H1 (cell line): ENCODE results near the gene MPV17L. TPM values are rescaled to one million over a fixed set of nuclear protein-coding genes. Genes with fewer than 3 reads are reported as not detected.
A peak's percentile ranks its signal among the peaks of the same experiment; 100 is the strongest.
"Not testable (repeated sequence)": the region's sequence is repeated elsewhere in the genome, so short reads cannot be mapped to it uniquely, and the experiment has no call there.

Experiments used
- CTCF ChIA-PET: fragments of 300-600 bp; sonication (Branson Sonifier 250); formaldehyde crosslinking; loops from one replicate; lab custom pipeline; 2021; ENCODE audit not compliant: partially characterized antibody; lab: Charles Lee
- POLR2A ChIA-PET: fragments of 300-600 bp; sonication (Branson Sonifier 250); formaldehyde crosslinking; loops from one replicate; lab custom pipeline; 2021; ENCODE audit warnings: inconsistent platforms; ENCODE audit not compliant: partially characterized antibody; lab: Charles Lee
- DNase-seq, 2 experiments: peaks; one replicate each; pipeline versions ENCODE4 v3.0.0 to v3.0.0-alpha.2; 2010 to 2022; ENCODE audit warnings: low spot score in 2 of 2, low read depth in 1 of 2, mixed read lengths in 1 of 2
- FAIRE-seq: peaks from 2 replicates; lab custom pipeline; 2011; peaks lifted over from hg19 to GRCh38; lab: Jason Lieb, UNC
- H2AFZ ChIP-seq: 2 replicates; pipeline ENCODE4 v1.8.1; 2012; ENCODE audit warnings: low read length, inconsistent platforms
- H2AK5ac ChIP-seq: 2 replicates; pipeline ENCODE4 v1.6.1; 2013; ENCODE audit warnings: low read depth, low read length
- H2BK120ac ChIP-seq: replicated peaks from 2 replicates; pipeline ENCODE3; 2013; ENCODE audit warnings: low read depth, low read length, inconsistent platforms
- H2BK12ac ChIP-seq: 2 replicates; pipeline ENCODE4 v1.6.1; 2013; ENCODE audit warnings: low read depth, low read length
- H2BK15ac ChIP-seq: 2 replicates; pipeline ENCODE4 v1.6.1; 2013; ENCODE audit warnings: low read length
- H2BK20ac ChIP-seq: 2 replicates; pipeline ENCODE4 v1.6.1; 2013; ENCODE audit warnings: low read length
- H2BK5ac ChIP-seq: 2 replicates; pipeline ENCODE4 v1.6.1; 2013; ENCODE audit warnings: low read depth, low read length
- H3K14ac ChIP-seq: 2 replicates; pipeline ENCODE4 v1.6.1; 2013; ENCODE audit warnings: inconsistent platforms; ENCODE audit not compliant: insufficient read length
- H3K18ac ChIP-seq: 2 replicates; pipeline ENCODE4 v1.6.1; 2013; ENCODE audit warnings: low read length; ENCODE audit errors: extremely low read depth
- H3K23ac ChIP-seq: 2 replicates; pipeline ENCODE4 v1.6.1; 2013; ENCODE audit warnings: inconsistent platforms; ENCODE audit not compliant: insufficient read length
- H3K23me2 ChIP-seq: 2 replicates; pipeline ENCODE4 v1.6.1; 2013; ENCODE audit warnings: low read depth, low read length
- H3K27ac ChIP-seq: 2 replicates; pipeline ENCODE4 v1.6.1; 2011; ENCODE audit warnings: low read depth, low read length, inconsistent platforms
- H3K27me3 ChIP-seq, 4 experiments: replicated peaks in 1 of 4; 1 replicate in 1 of 4; 2 replicates in 3 of 4; pipeline versions ENCODE4 v1.6.1 to v1.8.1; 2011 to 2013; ENCODE audit warnings: low read length in 3 of 4, mild to moderate bottlenecking in 3 of 4, inconsistent platforms in 2 of 4, mixed read lengths in 2 of 4, moderate library complexity in 1 of 4; ENCODE audit not compliant: control insufficient read depth in 3 of 4, insufficient read depth in 3 of 4; ENCODE audit errors: extremely low read depth in 1 of 4
- H3K36me3 ChIP-seq, 4 experiments: 2 replicates each; pipeline versions ENCODE4 v1.6.1 to v1.8.1; 2011 to 2013; ENCODE audit warnings: mild to moderate bottlenecking in 4 of 4, low read length in 3 of 4, moderate library complexity in 2 of 4, control low read depth in 1 of 4, inconsistent platforms in 1 of 4; ENCODE audit not compliant: insufficient read depth in 4 of 4, control insufficient read depth in 2 of 4
- H3K4ac ChIP-seq: replicated peaks from 2 replicates; pipeline ENCODE3; 2013; ENCODE audit warnings: low read length, low read depth, mixed read lengths, inconsistent platforms; ENCODE audit not compliant: insufficient read length
- H3K4me1 ChIP-seq, 4 experiments: replicated peaks in 1 of 4; 1 replicate in 1 of 4; 2 replicates in 3 of 4; pipeline versions ENCODE4 v1.6.1 to v1.8.1; 2011 to 2013; ENCODE audit warnings: low read length in 3 of 4, inconsistent platforms in 2 of 4, mixed read lengths in 1 of 4; ENCODE audit not compliant: insufficient read depth in 4 of 4, control insufficient read depth in 3 of 4
- H3K4me2 ChIP-seq, 2 experiments: 2 replicates each; pipeline versions ENCODE4 v1.6.1 to v1.8.1; 2011 to 2013; ENCODE audit warnings: low read depth in 2 of 2, low read length in 2 of 2, control low read depth in 1 of 2, inconsistent platforms in 1 of 2, mild to moderate bottlenecking in 1 of 2; ENCODE audit not compliant: insufficient read depth in 1 of 2
- H3K4me3 ChIP-seq, 4 experiments: fragments of 200-600, 300-600 bp in 1 of 4; sonication (generic), shearing (Covaris generic), sonication (Bioruptor Twin) in 1 of 4; 2 replicates each; pipeline versions ENCODE4 v1.5.1 to v1.8.1; 2011 to 2016; ENCODE audit warnings: low read length in 4 of 4, low read depth in 3 of 4, control low read depth in 2 of 4, inconsistent platforms in 2 of 4, mild to moderate bottlenecking in 2 of 4, mixed read lengths in 1 of 4, moderate library complexity in 1 of 4; ENCODE audit not compliant: insufficient read depth in 2 of 4; ENCODE audit errors: extremely low read depth in 1 of 4
- H3K56ac ChIP-seq: replicated peaks from 2 replicates; pipeline ENCODE3; 2013; ENCODE audit warnings: low read depth, mild to moderate bottlenecking, mixed read lengths, low read length, inconsistent platforms; ENCODE audit not compliant: insufficient read length
- H3K79me1 ChIP-seq: 2 replicates; pipeline ENCODE4 v1.6.1; 2013; ENCODE audit warnings: low read depth, low read length, control low read depth
- H3K79me2 ChIP-seq, 2 experiments: 2 replicates each; pipeline versions ENCODE4 v1.6.1 to v1.8.1; 2012 to 2013; ENCODE audit warnings: low read length in 2 of 2, mild to moderate bottlenecking in 2 of 2, inconsistent platforms in 1 of 2; ENCODE audit not compliant: insufficient read depth in 2 of 2, control insufficient read depth in 1 of 2
- H3K9ac ChIP-seq, 4 experiments: replicated peaks in 1 of 4; 1 replicate in 1 of 4; 2 replicates in 3 of 4; pipeline versions ENCODE4 v1.6.1 to v1.8.1; 2011 to 2013; ENCODE audit warnings: low read depth in 3 of 4, low read length in 3 of 4, control low read depth in 2 of 4, mild to moderate bottlenecking in 2 of 4, moderate library complexity in 2 of 4, inconsistent platforms in 1 of 4; ENCODE audit errors: extremely low read depth in 1 of 4
- H3K9me3 ChIP-seq, 2 experiments: 2 replicates each; pipeline versions ENCODE4 v1.6.1 to v1.8.1; 2012 to 2013; ENCODE audit warnings: mild to moderate bottlenecking in 2 of 2, moderate library complexity in 2 of 2, control low read depth in 1 of 2, inconsistent platforms in 1 of 2, low read depth in 1 of 2, low read length in 1 of 2, mixed read lengths in 1 of 2; ENCODE audit not compliant: insufficient read depth in 2 of 2
- H4K20me1 ChIP-seq, 2 experiments: replicated peaks in 1 of 2; 2 replicates each; pipeline versions ENCODE3 to v1.8.1; 2011 to 2013; ENCODE audit warnings: inconsistent platforms in 2 of 2, low read length in 2 of 2, mild to moderate bottlenecking in 1 of 2; ENCODE audit not compliant: insufficient read depth in 2 of 2, control insufficient read depth in 1 of 2
- H4K5ac ChIP-seq: 2 replicates; pipeline ENCODE4 v1.6.1; 2013; ENCODE audit warnings: low read length, low read depth, mixed read lengths, inconsistent platforms; ENCODE audit not compliant: insufficient read length
- H4K8ac ChIP-seq: 2 replicates; pipeline ENCODE4 v1.8.0; 2013; ENCODE audit warnings: mild to moderate bottlenecking, moderate library complexity, low read length, inconsistent platforms; ENCODE audit not compliant: insufficient read depth; ENCODE audit errors: extremely low read depth
- H4K91ac ChIP-seq: replicated peaks from 2 replicates; pipeline ENCODE3; 2013; ENCODE audit warnings: low read length, mixed read lengths, inconsistent platforms; ENCODE audit not compliant: insufficient read length
- BACH1 ChIP-seq: IDR thresholded peaks from 2 replicates; pipeline ENCODE4 v1.6.1; 2012; ENCODE audit warnings: low read length, improper control_type of control experiment
- KDM4A ChIP-seq: IDR thresholded peaks from one replicate; pipeline ENCODE4 v1.7.1; 2012; ENCODE audit warnings: low read depth, mild to moderate bottlenecking, moderate library complexity, low read length, inconsistent platforms; ENCODE audit not compliant: severe bottlenecking
- MAX ChIP-seq: IDR thresholded peaks from 2 replicates; pipeline ENCODE4 v1.6.1; 2012; ENCODE audit warnings: inconsistent platforms
- PHF8 ChIP-seq: fragments of 200-600 bp; sonication (generic); conservative IDR thresholded peaks from 2 replicates; pipeline ENCODE4 v1.7.1; 2012; ENCODE audit warnings: low read depth, mild to moderate bottlenecking, inconsistent platforms, low read length, moderate library complexity
- POLR2A ChIP-seq, 2 experiments: IDR thresholded peaks; 1 replicate in 1 of 2; 2 replicates in 1 of 2; pipeline ENCODE4 v1.6.1; 2011; ENCODE audit warnings: low read depth in 2 of 2, low read length in 2 of 2, mild to moderate bottlenecking in 2 of 2; ENCODE audit errors: control extremely low read depth in 1 of 2
- POLR2AphosphoS5 ChIP-seq: IDR thresholded peaks from 2 replicates; pipeline ENCODE4 v1.6.1; 2011; ENCODE audit warnings: low read depth, low read length
- RBBP5 ChIP-seq: IDR thresholded peaks from 2 replicates; pipeline ENCODE4 v1.7.1; 2012; ENCODE audit warnings: low read depth, mild to moderate bottlenecking, inconsistent platforms, low read length, moderate library complexity, borderline replicate concordance
- TAF1 ChIP-seq: IDR thresholded peaks from 2 replicates; pipeline ENCODE4 v1.6.1; 2011; ENCODE audit warnings: mild to moderate bottlenecking, low read depth, low read length
- TBP ChIP-seq: IDR thresholded peaks from 2 replicates; pipeline ENCODE4 v1.6.1; 2011; ENCODE audit warnings: low read depth, low read length, improper control_type of control experiment
- WGBS, 2 experiments: shearing (Covaris generic) in 1 of 2; methylation state at CpG; one replicate each; pipeline versions ENCODE4 v1.1.6 to v1.1.7; 2013 to 2015; ENCODE audit warnings: low lambda C conversion rate in 2 of 2, mixed read lengths in 2 of 2, inconsistent platforms in 1 of 2, low coverage in 1 of 2, missing lambda C conversion rate in 1 of 2; ENCODE audit not compliant: insufficient replicate concordance in 2 of 2, insufficient coverage in 1 of 2, insufficient read length in 1 of 2; ENCODE audit errors: extremely low coverage in 1 of 2, missing lambda C conversion rate in 1 of 2; 5-methylcytosine and 5-hydroxymethylcytosine counted together
- long read RNA-seq, 2 experiments: library from RNA in 1 of 2; library from capped mRNA in 1 of 2; stranded (forward); transcript quantifications; one replicate each; pipeline ENCODE4 v2.0.0, GENCODE V29; 2021; ENCODE audit warnings: inconsistent platforms in 1 of 2
- polyA minus RNA-seq, 3 experiments: library from RNA; depleted of rRNA, polyadenylated mRNA; stranded (reverse); fragments of >200 nt; gene quantifications; 1 replicate in 2 of 3; 2 replicates in 1 of 3; pipeline ENCODE4 v1.2.3, GENCODE V29; 2011
- polyA plus RNA-seq, 7 experiments: library from polyadenylated mRNA; depleted of rRNA in 3 of 7; stranded (reverse) in 5 of 7; unstranded in 2 of 7; fragments of >200 nt in 5 of 7; fragments of 200-250 nt in 2 of 7; gene quantifications; 1 replicate in 5 of 7; 2 replicates in 1 of 7; 4 replicates in 1 of 7; pipeline versions ENCODE4 v1.2.1 to v1.2.3, GENCODE V29; 2011 to 2013; ENCODE audit warnings: missing spikeins in 2 of 7, mixed read lengths in 2 of 7
- total RNA-seq: library from RNA; stranded (reverse); fragmentation: NEBNext Ultra II Directional; extraction: Animal tissue kit (Norgen Biotek cat#: 25700); gene quantifications from 2 replicates; pipeline ENCODE4 v1.2.1, GENCODE V29; 2021

MPV17L gene
- total RNA-seq: 7.3 and 8.2 TPM in 2 replicates
- 5.4 and 6.7 TPM in 2 replicates for polyA plus RNA-seq (2011; rRNA removed)
- 4.5 TPM for polyA plus RNA-seq (2011; cell fraction: cytosol; rRNA removed)
- 3.4 TPM for polyA plus RNA-seq (2011; cell fraction: nucleus; rRNA removed)
- 3.3 to 4.2 TPM (median 3.9 TPM) in 4 replicates for polyA plus RNA-seq (2012, experiment 1 of 2)
- 4.5 TPM for polyA plus RNA-seq (2012, experiment 2 of 2)
- 4.2 TPM for polyA plus RNA-seq (2013, experiment 1 of 2)
- polyA plus RNA-seq (2013, experiment 2 of 2): 3.7 TPM
- 6.9 and 7.3 TPM in 2 replicates for polyA minus RNA-seq (2011; rRNA and poly(A)+ RNA removed)
- polyA minus RNA-seq (2011; cell fraction: cytosol; rRNA and poly(A)+ RNA removed): 7.8 TPM
- polyA minus RNA-seq (2011; cell fraction: nucleus; rRNA and poly(A)+ RNA removed): 4.5 TPM
- long read RNA-seq, experiment 1, full-length matches to known transcripts: 2 of 2 reads
- long read RNA-seq, experiment 1, partial matches to known transcripts: 0 of 2 reads
- long read RNA-seq, experiment 1, other reads (novel, unspliced or antisense): 0 of 2 reads
- long read RNA-seq, experiment 2: 0 reads

GRCh38 chr16:15395631-15396508, at the start of gene MPV17L:
TSS of gene MPV17L (plus strand) at chr16:15395754. CDS start at chr16:15395898, 144 bp downstream.
- CTCF ChIA-PET: interaction anchor here (0.5 kb wide), 1 partner anchor 141 kb away, joined by 4 read pairs; no protein-coding TSS in a partner anchor
- H4K5ac ChIP-seq, H3K4me1 ChIP-seq, H3K14ac ChIP-seq, H3K36me3 ChIP-seq, H2BK20ac ChIP-seq, POLR2A ChIA-PET, H3K23ac ChIP-seq, H3K9me3 ChIP-seq, H2BK120ac ChIP-seq, H3K27ac ChIP-seq, H3K79me2 ChIP-seq, H3K4ac ChIP-seq, H2AK5ac ChIP-seq, H2BK5ac ChIP-seq, H3K79me1 ChIP-seq, FAIRE-seq, H4K91ac ChIP-seq, H3K23me2 ChIP-seq, H2BK12ac ChIP-seq, H3K27me3 ChIP-seq, H4K20me1 ChIP-seq, H3K56ac ChIP-seq, H2AFZ ChIP-seq: not testable (repeated sequence)
- Histone ChIP-seq H4K8ac (peak within 1 kb of the TSS; percentile 71), H2BK15ac (0 out of 2 replicates have a peak within 1 kb of the TSS, but pooled peaks have one; percentile 29), H3K4me2 (peak within 1 kb of the TSS; percentile 40 to 72), H3K9ac (peak within 1 kb of the TSS; percentile 18 to 58 (median 44); a peak in 6 of 7 replicates), H3K18ac (peak within 1 kb of the TSS; percentile 71; the same call in 1 of the 2 replicates), H3K4me3 (peak within 1 kb of the TSS; percentile 49 to 80 (median 58))
- 4% methylated on average over 71 of the region's 79 CpGs; no CpG with 5 or more reads in 1 of the 2 experiments for WGBS, 2 experiments
- DNase-seq: peak in 1 of 2 experiments; percentile 78
- TF ChIP-seq MAX (peak; percentile 66), POLR2AphosphoS5 (peak; percentile 47; the same call in 1 of the 2 replicates), TBP (peak; percentile 61), RBBP5 (peak; percentile 32; the same call in 1 of the 2 replicates), POLR2A (IDR thresholded peaks at IDR 0.05; ENCODE audit: control extremely low read depth in 1 of 2, low read depth in 2 of 2, low read length in 2 of 2) (peak; percentile 43 to 76; a peak in 2 of 3 replicates), BACH1 (0 out of 2 replicates have a peak, but pooled peaks have one; percentile 35), KDM4A (peak; percentile 93), TAF1 (peak; percentile 85), PHF8 (peak; percentile 68)
